Measurements from ENCODE around the gene DNPH1. TPM values are rescaled to one million over a fixed set of nuclear protein-coding genes. Genes with fewer than 3 reads are reported as not detected.
A peak's percentile ranks its signal among the peaks of the same experiment; 100 is the strongest.

The DNPH1 gene
- total and polyA plus RNA-seq, 9 of the 15 experiments (the other 6 are each of a cell fraction or from before 2014, with no cell fraction given), result 7.3 to 300 (median 68.7) TPM

DNA sequence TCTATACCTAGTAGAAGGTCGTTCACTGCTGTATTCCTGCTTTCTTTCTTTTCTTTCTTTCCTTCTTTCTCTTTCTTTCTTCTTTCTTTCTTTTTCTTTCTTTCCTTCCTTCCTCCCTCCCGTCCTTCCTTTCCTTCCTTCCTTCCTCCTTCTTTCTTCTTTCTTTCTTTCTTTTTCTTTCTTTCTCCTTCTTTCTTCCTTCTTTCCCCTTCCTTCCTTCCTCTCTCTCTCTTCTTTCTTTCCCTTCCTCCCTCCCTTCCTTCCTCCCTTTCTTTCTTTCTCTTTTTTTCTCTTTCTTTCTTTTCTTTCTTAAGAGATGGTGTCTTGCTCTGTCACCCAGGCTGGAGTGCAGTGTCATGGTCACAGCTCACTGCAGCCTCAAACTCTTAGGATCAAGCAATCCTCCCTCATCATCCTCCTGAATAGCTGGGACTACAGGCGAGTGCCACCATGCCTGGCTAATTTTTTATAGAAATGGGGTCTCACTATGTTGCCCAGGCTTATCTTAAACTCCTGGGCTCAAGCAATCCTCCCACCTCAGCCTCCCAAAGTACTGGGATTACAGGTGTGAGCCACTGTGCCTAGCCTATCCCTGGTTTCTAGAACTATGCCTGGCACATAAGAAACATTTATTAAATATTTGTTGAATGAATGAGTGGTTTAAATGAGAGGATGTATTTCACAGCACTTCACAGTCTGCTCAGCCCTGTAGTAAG, 2.6 kb upstream of the DNPH1 start (continued):
- TF ChIP-seq TCF3 (CRISPR knock-in tag; IDR thresholded peaks at IDR 0.05) (no peak), ZNF766 (CRISPR knock-in tag; conservative IDR thresholded peaks at IDR 0.05) (no peak), ZFP30 (CRISPR knock-in tag; IDR thresholded peaks at IDR 0.05; ENCODE audit: borderline replicate concordance) (no peak), HIVEP1 (CRISPR knock-in tag; IDR thresholded peaks at IDR 0.05) (no peak), OTX1 (CRISPR knock-in tag; IDR thresholded peaks at IDR 0.05) (0 out of 2 replicates have a peak, but pooled peaks have one; percentile 74), HNRNPH1 (optimal IDR thresholded peaks at IDR 0.05; ENCODE audit: low read depth, low read length) (no peak), PCBP1 (IDR thresholded peaks at IDR 0.05; ENCODE audit: low read depth, low read length, poor library complexity, severe bottlenecking) (no peak), ZNF780A (CRISPR knock-in tag; IDR thresholded peaks at IDR 0.05) (no peak), YBX1 (IDR thresholded peaks at IDR 0.05) (0 out of 2 replicates have a peak, but pooled peaks have one; percentile 55), XRCC3 (IDR thresholded peaks at IDR 0.05) (no peak), GTF2A2 (tag; IDR thresholded peaks at IDR 0.05) (no peak), ZZZ3 (IDR thresholded peaks at IDR 0.05) (no peak), BRD4 (IDR thresholded peaks at IDR 0.05) (no peak), MTF1 (CRISPR knock-in tag; IDR thresholded peaks at IDR 0.05; ENCODE audit: borderline replicate concordance) (no peak), ZNF584 (CRISPR knock-in tag; IDR thresholded peaks at IDR 0.05; ENCODE audit: low read depth) (no peak), ZNF75A (CRISPR knock-in tag; IDR thresholded peaks at IDR 0.05) (no peak), SMARCA5 (IDR thresholded peaks at IDR 0.05) (peak; percentile 25; the same call in 1 of the 2 replicates)
- TF ChIP-seq, protein P1, sequence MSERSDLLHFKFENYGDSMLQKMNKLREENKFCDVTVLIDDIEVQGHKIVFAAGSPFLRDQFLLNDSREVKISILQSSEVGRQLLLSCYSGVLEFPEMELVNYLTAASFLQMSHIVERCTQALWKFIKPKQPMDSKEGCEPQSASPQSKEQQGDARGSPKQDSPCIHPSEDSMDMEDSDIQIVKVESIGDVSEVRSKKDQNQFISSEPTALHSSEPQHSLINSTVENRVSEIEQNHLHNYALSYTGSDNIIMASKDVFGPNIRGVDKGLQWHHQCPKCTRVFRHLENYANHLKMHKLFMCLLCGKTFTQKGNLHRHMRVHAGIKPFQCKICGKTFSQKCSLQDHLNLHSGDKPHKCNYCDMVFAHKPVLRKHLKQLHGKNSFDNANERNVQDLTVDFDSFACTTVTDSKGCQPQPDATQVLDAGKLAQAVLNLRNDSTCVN (CRISPR knock-in tag; IDR thresholded peaks at IDR 0.05), result 0 out of 2 replicates have a peak, but pooled peaks have one; percentile 78
- TF ChIP-seq, protein P2, sequence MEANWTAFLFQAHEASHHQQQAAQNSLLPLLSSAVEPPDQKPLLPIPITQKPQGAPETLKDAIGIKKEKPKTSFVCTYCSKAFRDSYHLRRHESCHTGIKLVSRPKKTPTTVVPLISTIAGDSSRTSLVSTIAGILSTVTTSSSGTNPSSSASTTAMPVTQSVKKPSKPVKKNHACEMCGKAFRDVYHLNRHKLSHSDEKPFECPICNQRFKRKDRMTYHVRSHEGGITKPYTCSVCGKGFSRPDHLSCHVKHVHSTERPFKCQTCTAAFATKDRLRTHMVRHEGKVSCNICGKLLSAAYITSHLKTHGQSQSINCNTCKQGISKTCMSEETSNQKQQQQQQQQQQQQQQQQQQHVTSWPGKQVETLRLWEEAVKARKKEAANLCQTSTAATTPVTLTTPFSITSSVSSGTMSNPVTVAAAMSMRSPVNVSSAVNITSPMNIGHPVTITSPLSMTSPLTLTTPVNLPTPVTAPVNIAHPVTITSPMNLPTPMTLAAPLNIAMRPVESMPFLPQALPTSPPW (CRISPR knock-in tag; IDR thresholded peaks at IDR 0.05), result no peak
- TF ChIP-seq, protein P3, sequence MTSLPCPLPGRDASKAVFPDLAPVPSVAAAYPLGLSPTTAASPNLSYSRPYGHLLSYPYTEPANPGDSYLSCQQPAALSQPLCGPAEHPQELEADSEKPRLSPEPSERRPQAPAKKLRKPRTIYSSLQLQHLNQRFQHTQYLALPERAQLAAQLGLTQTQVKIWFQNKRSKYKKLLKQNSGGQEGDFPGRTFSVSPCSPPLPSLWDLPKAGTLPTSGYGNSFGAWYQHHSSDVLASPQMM (CRISPR knock-in tag; IDR thresholded peaks at IDR 0.05), result no peak
- TF ChIP-seq, protein P4, sequence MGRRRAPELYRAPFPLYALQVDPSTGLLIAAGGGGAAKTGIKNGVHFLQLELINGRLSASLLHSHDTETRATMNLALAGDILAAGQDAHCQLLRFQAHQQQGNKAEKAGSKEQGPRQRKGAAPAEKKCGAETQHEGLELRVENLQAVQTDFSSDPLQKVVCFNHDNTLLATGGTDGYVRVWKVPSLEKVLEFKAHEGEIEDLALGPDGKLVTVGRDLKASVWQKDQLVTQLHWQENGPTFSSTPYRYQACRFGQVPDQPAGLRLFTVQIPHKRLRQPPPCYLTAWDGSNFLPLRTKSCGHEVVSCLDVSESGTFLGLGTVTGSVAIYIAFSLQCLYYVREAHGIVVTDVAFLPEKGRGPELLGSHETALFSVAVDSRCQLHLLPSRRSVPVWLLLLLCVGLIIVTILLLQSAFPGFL (CRISPR knock-in tag; IDR thresholded peaks at IDR 0.05), result no peak
- TF ChIP-seq, protein P5, sequence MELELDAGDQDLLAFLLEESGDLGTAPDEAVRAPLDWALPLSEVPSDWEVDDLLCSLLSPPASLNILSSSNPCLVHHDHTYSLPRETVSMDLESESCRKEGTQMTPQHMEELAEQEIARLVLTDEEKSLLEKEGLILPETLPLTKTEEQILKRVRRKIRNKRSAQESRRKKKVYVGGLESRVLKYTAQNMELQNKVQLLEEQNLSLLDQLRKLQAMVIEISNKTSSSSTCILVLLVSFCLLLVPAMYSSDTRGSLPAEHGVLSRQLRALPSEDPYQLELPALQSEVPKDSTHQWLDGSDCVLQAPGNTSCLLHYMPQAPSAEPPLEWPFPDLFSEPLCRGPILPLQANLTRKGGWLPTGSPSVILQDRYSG (tag; conservative IDR thresholded peaks at IDR 0.05; ENCODE audit: low read depth), result no peak
